HT1080 (cell line): ENCODE measurements around the gene RACGAP1. TPM values are rescaled to one million over a fixed set of nuclear protein-coding genes. Genes with fewer than 3 reads are reported as not detected.
A peak's percentile ranks its signal among the peaks of the same experiment; 100 is the strongest.
"Not testable (repeated sequence)": the region's sequence is repeated elsewhere in the genome, so short reads cannot be mapped to it uniquely, and the experiment has no call there.

ENCODE experiments used
- DNase-seq: peaks from one replicate; pipeline ENCODE4 v3.0.0-alpha.2; 2015; ENCODE audit warnings: low read depth
- total RNA-seq: library from RNA; depleted of rRNA; stranded (reverse); fragments of >200 nt; shearing (Covaris generic); gene quantifications from 2 replicates; pipeline ENCODE4 v1.2.3, GENCODE V29; 2014

RACGAP1 gene
- total RNA-seq, 1 experiment from 2014 or later: 155 TPM

GRCh38 chr12:49987625-49988303 is 37.5 kb downstream of the RACGAP1 start:
- no peak for DNase-seq

GRCh38 chr12:49986476-49986875 is 38.8 kb downstream of the RACGAP1 start:
- DNase-seq: not testable (repeated sequence)

- no peak for DNase-seq
These were observed 39.3 kb downstream of the RACGAP1 start for GRCh38 chr12:49985981-49986380.

- DNase-seq: no peak
These were observed 40.6 kb downstream of the RACGAP1 start for GRCh38 chr12:49984476-49985359.

GRCh38 chr12:49983892-49984291 is 41.4 kb downstream of the RACGAP1 start:
- DNase-seq: peak; percentile 92

- no peak for DNase-seq
These were observed 42.8 kb downstream of the RACGAP1 start for GRCh38 chr12:49982246-49983087.

GRCh38 chr12:49980501-49981349 is 44.6 kb downstream of the RACGAP1 start:
- no peak for DNase-seq

GRCh38 chr12:49979791-49980190 is 45.5 kb downstream of the RACGAP1 start:
- DNase-seq: no peak

- DNase-seq: no peak
These were observed 46.2 kb downstream of the RACGAP1 start for GRCh38 chr12:49979016-49979586.

GRCh38 chr12:49978125-49978524 is 47.2 kb downstream of the RACGAP1 start:
- DNase-seq: no peak

- no peak for DNase-seq
These were observed 48.7 kb downstream of the RACGAP1 start for GRCh38 chr12:49976557-49976956.

GRCh38 chr12:49975318-49975761 is 50.0 kb downstream of the RACGAP1 start:
- DNase-seq: no peak

GRCh38 chr12:49974677-49975317 is 50.5 kb downstream of the RACGAP1 start:
- no peak for DNase-seq

- no peak for DNase-seq
These were observed 51.0 kb downstream of the RACGAP1 start for GRCh38 chr12:49974231-49974675.

GRCh38 chr12:49973361-49973830 is 51.9 kb downstream of the RACGAP1 start:
- no peak for DNase-seq

- DNase-seq: no peak
These were observed 52.5 kb downstream of the RACGAP1 start, which contains the start of gene AQP6 for GRCh38 chr12:49972641-49973360. AQP6 (plus strand) TSS chr12:49972947; CDS start chr12:49973174, 227 bp downstream.

GRCh38 chr12:49972129-49972528 is 53.2 kb downstream of the RACGAP1 start:
- DNase-seq: no peak

- no peak for DNase-seq
These were observed 54.2 kb downstream of the RACGAP1 start for GRCh38 chr12:49971141-49971540.

GRCh38 chr12:49970658-49971057 is 54.6 kb downstream of the RACGAP1 start:
- DNase-seq: no peak
